ENCODE data around the gene PLAAT4.

DNA sequence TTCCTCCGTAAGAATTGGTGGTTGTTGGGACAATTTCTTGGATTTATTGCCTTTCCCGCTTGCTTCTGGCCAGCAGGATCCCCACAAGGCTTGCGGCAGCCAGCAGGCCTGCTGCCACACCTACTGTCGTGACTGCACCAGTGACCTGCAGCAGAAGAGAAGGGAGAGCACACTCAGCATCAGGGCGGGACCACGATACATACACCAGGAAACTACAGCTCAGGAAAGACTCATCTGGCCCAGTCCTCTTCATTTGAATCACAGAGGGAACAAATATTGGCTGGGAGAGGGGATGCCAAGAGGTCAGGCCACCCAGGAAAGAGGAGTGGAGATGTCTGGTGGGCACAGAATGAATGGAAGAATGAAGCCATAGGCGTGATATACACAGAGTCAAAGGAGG is 16.3 kb downstream of the PLAAT4 start:
- TF ChIP-seq EZH2 (IDR thresholded peaks at IDR 0.05; ENCODE audit: borderline replicate concordance): no peak
- TF ChIP-seq, protein P1, sequence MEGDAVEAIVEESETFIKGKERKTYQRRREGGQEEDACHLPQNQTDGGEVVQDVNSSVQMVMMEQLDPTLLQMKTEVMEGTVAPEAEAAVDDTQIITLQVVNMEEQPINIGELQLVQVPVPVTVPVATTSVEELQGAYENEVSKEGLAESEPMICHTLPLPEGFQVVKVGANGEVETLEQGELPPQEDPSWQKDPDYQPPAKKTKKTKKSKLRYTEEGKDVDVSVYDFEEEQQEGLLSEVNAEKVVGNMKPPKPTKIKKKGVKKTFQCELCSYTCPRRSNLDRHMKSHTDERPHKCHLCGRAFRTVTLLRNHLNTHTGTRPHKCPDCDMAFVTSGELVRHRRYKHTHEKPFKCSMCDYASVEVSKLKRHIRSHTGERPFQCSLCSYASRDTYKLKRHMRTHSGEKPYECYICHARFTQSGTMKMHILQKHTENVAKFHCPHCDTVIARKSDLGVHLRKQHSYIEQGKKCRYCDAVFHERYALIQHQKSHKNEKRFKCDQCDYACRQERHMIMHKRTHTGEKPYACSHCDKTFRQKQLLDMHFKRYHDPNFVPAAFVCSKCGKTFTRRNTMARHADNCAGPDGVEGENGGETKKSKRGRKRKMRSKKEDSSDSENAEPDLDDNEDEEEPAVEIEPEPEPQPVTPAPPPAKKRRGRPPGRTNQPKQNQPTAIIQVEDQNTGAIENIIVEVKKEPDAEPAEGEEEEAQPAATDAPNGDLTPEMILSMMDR (IDR thresholded peaks at IDR 0.05; ENCODE audit: poor library complexity): no peak

Data from hepatocyte (in vitro differentiated cells).